Measurements from ENCODE around the gene ZIC2.

Gene ZIC2

GRCh38 chr13:99985886-99986527 lies 4.4 kb downstream of the ZIC2 start:
- TF ChIP-seq CTCF (IDR thresholded peaks at IDR 0.05; ENCODE audit: extremely low read depth, insufficient read depth, missing control alignments) = no peak
- in situ Hi-C loops (cut with MboI; ENCODE audit: low pct_unique_long_range_greater_than_20kb, low sequenced_read_pairs, unreplicated experiment) = loop anchor here (25.0 kb wide), 2 partner anchors 251 to 526 kb away; no protein-coding TSS in a partner anchor
- DNase-seq (ENCODE audit: low spot score) = no peak

- in situ Hi-C loops (cut with MboI; ENCODE audit: low pct_unique_long_range_greater_than_20kb, low sequenced_read_pairs, unreplicated experiment) = loop anchor here (25.0 kb wide), 2 partner anchors 251 to 526 kb away; no protein-coding TSS in a partner anchor
- DNase-seq (ENCODE audit: low spot score) = no peak
Observed at GRCh38 chr13:99986741-99987140, 5.2 kb downstream of the ZIC2 start.

GRCh38 chr13:99987154-99988019 lies 5.8 kb downstream of the ZIC2 start:
- no peak for DNase-seq (ENCODE audit: low spot score)
- TF ChIP-seq CTCF (IDR thresholded peaks at IDR 0.05; ENCODE audit: extremely low read depth, insufficient read depth, missing control alignments) = no peak
- in situ Hi-C loops (cut with MboI; ENCODE audit: low pct_unique_long_range_greater_than_20kb, low sequenced_read_pairs, unreplicated experiment) = loop anchor here (25.0 kb wide), 2 partner anchors 250 to 525 kb away; no protein-coding TSS in a partner anchor

More at GRCh38 chr13:99986741-99987140, 5.2 kb downstream of the ZIC2 start:
- TF ChIP-seq CTCF (IDR thresholded peaks at IDR 0.05; ENCODE audit: extremely low read depth, insufficient read depth, missing control alignments) = no peak

GRCh38 chr13:99988529-99989275 lies 7.1 kb downstream of the ZIC2 start:
- no peak for TF ChIP-seq CTCF (IDR thresholded peaks at IDR 0.05; ENCODE audit: extremely low read depth, insufficient read depth, missing control alignments)
- DNase-seq (ENCODE audit: low spot score) = no peak
- in situ Hi-C loops (cut with MboI; ENCODE audit: low pct_unique_long_range_greater_than_20kb, low sequenced_read_pairs, unreplicated experiment) = loop anchor here (25.0 kb wide), 2 partner anchors 249 to 524 kb away; no protein-coding TSS in a partner anchor

GRCh38 chr13:99989276-99990125 lies 7.9 kb downstream of the ZIC2 start:
- in situ Hi-C loops (cut with MboI; ENCODE audit: low pct_unique_long_range_greater_than_20kb, low sequenced_read_pairs, unreplicated experiment) = loop anchor here (25.0 kb wide), 2 partner anchors 248 to 523 kb away; no protein-coding TSS in a partner anchor
- no peak for DNase-seq (ENCODE audit: low spot score)
- no peak for TF ChIP-seq CTCF (IDR thresholded peaks at IDR 0.05; ENCODE audit: extremely low read depth, insufficient read depth, missing control alignments)
